CD4-positive, alpha-beta T cell (primary cell): ENCODE measurements around the gene CDH20. TPM values are rescaled to one million over a fixed set of nuclear protein-coding genes. Genes with fewer than 3 reads are reported as not detected.

ENCODE experiments used
- ATAC-seq: fragments of 200-7000 bp; cut with Tn5 transposase; one replicate; pipeline ENCODE4 v1.10.0; 2022; ENCODE audit warnings: mild to moderate bottlenecking; ENCODE audit not compliant: poor library complexity
- CTCF ChIA-PET: fragments of 350-600 bp; sonication (Branson Sonifier 250); formaldehyde crosslinking; loops from one replicate; lab custom pipeline; 2021; ENCODE audit warnings: antibody characterized with exemption, inconsistent platforms; lab: Charles Lee
- POLR2A ChIA-PET: fragments of 350-600 bp; sonication (Branson Sonifier 250); formaldehyde crosslinking; loops from one replicate; lab custom pipeline; 2021; ENCODE audit warnings: antibody characterized with exemption, inconsistent platforms; lab: Charles Lee
- DNase-seq, 14 experiments: peaks; one replicate each; pipeline ENCODE4 v3.0.0-alpha.2; 2013 to 2020; ENCODE audit warnings: mixed read lengths in 2 of 14
- H3K27ac ChIP-seq, 2 donors: one replicate each; pipeline versions ENCODE4 v1.5.1 to v1.7.0; 2013; ENCODE audit warnings: low read length in 2 of 2, low read depth in 1 of 2, mild to moderate bottlenecking in 1 of 2
- H3K27me3 ChIP-seq, 2 experiments: 1 replicate in 1 of 2; 2 replicates in 1 of 2; pipeline versions ENCODE4 v1.6.1 to v1.7.0; 2013; ENCODE audit warnings: low read length in 2 of 2, control low read depth in 1 of 2, mild to moderate bottlenecking in 1 of 2, moderate library complexity in 1 of 2; ENCODE audit not compliant: insufficient read depth in 2 of 2, control insufficient read depth in 1 of 2
- H3K36me3 ChIP-seq: one replicate; pipeline ENCODE4 v1.6.1; 2013; ENCODE audit warnings: low read length, control low read depth; ENCODE audit not compliant: insufficient read depth
- H3K4me1 ChIP-seq: one replicate; pipeline ENCODE4 v1.6.1; 2013; ENCODE audit warnings: low read length, control low read depth; ENCODE audit not compliant: insufficient read depth
- H3K4me3 ChIP-seq: one replicate; pipeline ENCODE4 v1.5.1; 2013; ENCODE audit warnings: mild to moderate bottlenecking, low read length, moderate library complexity
- H3K9me3 ChIP-seq, 2 experiments: 1 replicate in 1 of 2; 2 replicates in 1 of 2; pipeline versions ENCODE4 v1.6.1 to v1.7.0; 2013; ENCODE audit warnings: low read length in 2 of 2, mild to moderate bottlenecking in 2 of 2, control low read depth in 1 of 2, moderate library complexity in 1 of 2; ENCODE audit not compliant: control insufficient read depth in 1 of 2, insufficient read depth in 1 of 2
- H3K27ac Mint-ChIP-seq: one replicate; pipeline ENCODE4 v1.8.0; 2020; ENCODE audit warnings: mixed read lengths
- H3K27me3 Mint-ChIP-seq: one replicate; pipeline ENCODE4 v1.8.0; 2021; ENCODE audit warnings: mixed read lengths
- H3K36me3 Mint-ChIP-seq: one replicate; pipeline ENCODE4 v1.8.0; 2021; ENCODE audit warnings: low read depth, mixed read lengths
- H3K4me1 Mint-ChIP-seq: one replicate; pipeline ENCODE4 v1.8.0; 2021; ENCODE audit warnings: low read depth, mixed read lengths
- H3K4me3 Mint-ChIP-seq: one replicate; pipeline ENCODE4 v1.8.0; 2020; ENCODE audit warnings: mild to moderate bottlenecking, mixed read lengths
- H3K9me3 Mint-ChIP-seq: one replicate; pipeline ENCODE4 v1.8.0; 2020; ENCODE audit warnings: mixed read lengths
- intact Hi-C, 2 experiments: fragments of 100-400 bp; cut with DNase I in 1 of 2; cut with micrococcal nuclease in 1 of 2; formaldehyde crosslinking; loops; one replicate each; pipeline versions ENCODE4 v1.15.1 to v1.9.0; 2023 to 2025; cut with DNase I, micrococcal nuclease
- total RNA-seq, 174 experiments: library from RNA in 2 of 174; stranded (reverse) in 2 of 174; gene quantifications; one replicate each; pipeline ENCODE4 v1.2.3 and lab custom pipeline; 2021 to 2026
- TF ChIP-seq, protein P1 (sequence below): fragments of 200-600 bp; IDR thresholded peaks from one replicate; pipeline ENCODE4 v1.8.0; 2022; ENCODE audit warnings: antibody characterized with exemption, mild to moderate bottlenecking

Gene CDH20
- total RNA-seq, 2 experiments from 2014 or later, result 0.16 to 0.39 TPM

DNA sequence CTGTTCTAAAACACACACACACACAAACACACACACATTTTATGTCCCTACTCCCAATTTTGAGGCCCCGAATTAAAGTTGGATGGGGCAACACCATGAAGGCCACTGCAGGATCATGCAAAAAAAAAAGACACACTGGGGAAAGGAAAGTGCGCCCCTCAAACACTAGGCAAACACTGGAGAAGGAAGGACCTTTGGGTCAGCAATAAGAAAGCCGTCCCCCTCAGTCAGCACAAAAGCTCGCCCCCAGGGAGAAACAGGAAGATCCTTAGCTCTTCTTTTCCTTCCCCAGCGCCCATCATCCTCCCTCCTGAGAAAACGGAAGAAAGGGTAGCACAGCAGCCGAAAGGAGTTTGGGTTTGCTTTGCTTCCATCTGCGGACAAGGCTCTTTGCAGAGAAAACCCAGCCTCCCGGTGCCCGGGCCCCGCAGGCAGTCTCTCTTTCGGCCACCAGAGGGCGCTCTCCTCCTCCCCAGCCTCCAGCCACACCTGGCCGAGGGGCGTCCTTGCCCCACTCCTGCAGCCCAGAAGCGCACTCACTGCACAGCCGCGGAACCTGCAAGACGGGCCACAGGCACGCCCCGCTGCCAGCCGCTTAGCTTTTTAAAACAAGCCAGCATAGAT is 248.5 kb downstream of the CDH20 start:
- Mint-ChIP-seq H3K4me3 (no peak overlapping the region), H3K27ac (no peak overlapping the region), H3K9me3 (no peaks in the 10 kb centered on the region), H3K36me3 (no peaks in the 10 kb centered on the region), H3K27me3 (peaks cover 82% of the 10 kb centered on the region), H3K4me1 (peaks cover 9% of the 10 kb centered on the region)
- peaks cover 14 to 17% of the 10 kb centered on the region in 2 experiments for H3K27me3 ChIP-seq
- no peaks in the 10 kb centered on the region for H3K36me3 ChIP-seq
- H3K4me1 ChIP-seq, result peaks cover 8% of the 10 kb centered on the region
- POLR2A ChIA-PET, result interaction anchor here (0.8 kb wide), 1 partner anchor 27 kb away, joined by 3 read pairs; no protein-coding TSS in a partner anchor
- DNase-seq (peak; percentile 45 to 77 (median 56)), ATAC-seq (peak; percentile 72)
- H3K9me3 ChIP-seq, result no peaks in the 10 kb centered on the region
- TF ChIP-seq, protein P1, sequence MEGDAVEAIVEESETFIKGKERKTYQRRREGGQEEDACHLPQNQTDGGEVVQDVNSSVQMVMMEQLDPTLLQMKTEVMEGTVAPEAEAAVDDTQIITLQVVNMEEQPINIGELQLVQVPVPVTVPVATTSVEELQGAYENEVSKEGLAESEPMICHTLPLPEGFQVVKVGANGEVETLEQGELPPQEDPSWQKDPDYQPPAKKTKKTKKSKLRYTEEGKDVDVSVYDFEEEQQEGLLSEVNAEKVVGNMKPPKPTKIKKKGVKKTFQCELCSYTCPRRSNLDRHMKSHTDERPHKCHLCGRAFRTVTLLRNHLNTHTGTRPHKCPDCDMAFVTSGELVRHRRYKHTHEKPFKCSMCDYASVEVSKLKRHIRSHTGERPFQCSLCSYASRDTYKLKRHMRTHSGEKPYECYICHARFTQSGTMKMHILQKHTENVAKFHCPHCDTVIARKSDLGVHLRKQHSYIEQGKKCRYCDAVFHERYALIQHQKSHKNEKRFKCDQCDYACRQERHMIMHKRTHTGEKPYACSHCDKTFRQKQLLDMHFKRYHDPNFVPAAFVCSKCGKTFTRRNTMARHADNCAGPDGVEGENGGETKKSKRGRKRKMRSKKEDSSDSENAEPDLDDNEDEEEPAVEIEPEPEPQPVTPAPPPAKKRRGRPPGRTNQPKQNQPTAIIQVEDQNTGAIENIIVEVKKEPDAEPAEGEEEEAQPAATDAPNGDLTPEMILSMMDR, result peak; percentile 95
- H3K27ac ChIP-seq, result no peak overlapping the region
- no peak overlapping the region for H3K4me3 ChIP-seq
- intact Hi-C loops, result loop anchor here (1.0 to 5.0 kb wide), 3 partner anchors 311 to 1594 kb away; partner anchors contain the start of gene RNF152 (in 1 of the 2)
- CTCF ChIA-PET, result interaction anchor here (1.8 kb wide), 1 partner anchor 549 kb away, joined by 11 read pairs; no protein-coding TSS in a partner anchor

DNA sequence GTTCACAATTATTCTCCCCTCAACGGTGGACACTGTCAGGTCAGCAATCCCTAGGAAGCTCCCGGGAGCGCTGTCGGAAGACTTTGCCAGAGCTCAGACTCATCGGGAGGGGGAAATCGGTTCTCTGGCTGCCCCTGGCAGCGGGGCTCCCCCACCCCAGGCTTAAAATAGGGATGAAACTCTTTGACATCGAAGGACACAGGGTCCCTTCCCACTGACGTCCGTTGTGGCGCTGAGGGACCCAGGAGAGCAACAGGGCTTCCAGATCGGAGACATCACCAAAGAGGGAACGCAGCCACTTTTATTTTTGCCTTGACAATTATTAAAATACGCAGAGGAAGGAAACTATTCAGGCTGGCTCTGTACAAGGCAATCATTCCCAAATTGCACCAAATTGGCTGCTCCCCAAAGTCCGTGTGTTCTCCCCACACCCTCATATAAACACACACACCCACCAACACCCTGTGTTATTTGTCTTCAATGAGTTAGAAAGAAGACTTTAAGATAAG is 249.0 kb downstream of the CDH20 start:
- Mint-ChIP-seq H3K36me3 (no peaks in the 10 kb centered on the region), H3K4me3 (no peak overlapping the region), H3K9me3 (no peaks in the 10 kb centered on the region), H3K27me3 (peaks cover 78% of the 10 kb centered on the region), H3K27ac (no peak overlapping the region), H3K4me1 (peaks cover 9% of the 10 kb centered on the region)
- intact Hi-C loops, result loop anchor here (1.0 to 5.0 kb wide), 3 partner anchors 310 to 1595 kb away; partner anchors contain the start of gene RNF152 (in 1 of the 2)
- no peak overlapping the region for H3K27ac ChIP-seq
- H3K4me3 ChIP-seq, result no peak overlapping the region
- ATAC-seq (no peak), DNase-seq (no peak)
- peaks cover 8% of the 10 kb centered on the region for H3K4me1 ChIP-seq
- CTCF ChIA-PET, result interaction anchor here (1.8 kb wide), 1 partner anchor 549 kb away, joined by 11 read pairs; no protein-coding TSS in a partner anchor
- TF ChIP-seq, protein P1, result peak; percentile 50
- no peaks in the 10 kb centered on the region for H3K9me3 ChIP-seq
- no peaks in the 10 kb centered on the region for H3K36me3 ChIP-seq
- POLR2A ChIA-PET, result no interaction called here
- H3K27me3 ChIP-seq, result peaks cover 14 to 17% of the 10 kb centered on the region in 2 experiments

DNA sequence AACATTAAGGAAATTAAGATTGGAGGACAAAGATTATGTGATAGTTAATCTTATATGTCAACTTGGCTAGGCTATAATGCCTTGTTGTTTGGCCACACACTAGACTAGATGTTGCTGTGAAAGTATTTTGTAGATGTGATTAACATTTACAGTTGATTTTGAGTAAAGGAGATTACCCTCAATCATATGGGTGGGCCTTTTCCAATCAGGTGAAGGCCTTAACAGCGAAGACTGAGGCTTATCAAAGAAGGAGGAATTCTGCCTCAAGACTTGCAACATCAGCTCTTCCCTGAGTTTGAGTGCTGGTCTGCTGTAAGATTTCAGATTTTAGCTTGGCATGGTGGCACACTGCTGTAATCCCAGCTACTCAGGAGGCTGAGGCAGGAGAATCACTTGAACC is 250.3 kb downstream of the CDH20 start:
- Histone ChIP-seq H3K36me3 (no peaks in the 10 kb centered on the region), H3K27ac (no peak overlapping the region), H3K9me3 (no peaks in the 10 kb centered on the region), H3K4me1 (peaks cover 8% of the 10 kb centered on the region), H3K27me3 (peaks cover 14 to 26% of the 10 kb centered on the region in 2 experiments), H3K4me3 (no peak overlapping the region)
- Mint-ChIP-seq H3K4me3 (no peak overlapping the region), H3K36me3 (no peaks in the 10 kb centered on the region), H3K27me3 (peaks cover 74% of the 10 kb centered on the region), H3K9me3 (no peaks in the 10 kb centered on the region), H3K4me1 (peaks cover 9% of the 10 kb centered on the region), H3K27ac (no peak overlapping the region)
- CTCF ChIA-PET, result interaction anchor here (1.9 kb wide), 1 partner anchor 548 kb away, joined by 4 read pairs; no protein-coding TSS in a partner anchor
- TF ChIP-seq, protein P1, result no peak
- intact Hi-C loops, result loop anchor here (5.0 kb wide), 2 partner anchors 309 to 1596 kb away; partner anchors contain the start of gene RNF152 (in 1 of the 2)
- no peak for DNase-seq
- ATAC-seq, result no peak
- POLR2A ChIA-PET, result no interaction called here
